Uterus (tissue), 2 donors: ENCODE measurements around the gene CHST8.

Experiments used
- CTCF ChIP-seq, 4 experiments: fragments of 200-600 bp in 2 of 4; fragments of 450-650 bp in 2 of 4; sonication (generic) in 2 of 4; IDR thresholded peaks; one replicate each; pipeline ENCODE4 v1.5.1; 2016 to 2019; ENCODE audit warnings: antibody characterized with exemption in 4 of 4, mild to moderate bottlenecking in 2 of 4, moderate library complexity in 1 of 4
- POLR2A ChIP-seq, 2 donors: fragments of 450-650 bp; IDR thresholded peaks; one replicate each; pipeline ENCODE4 v1.6.1; 2016; ENCODE audit warnings: antibody characterized with exemption in 2 of 2, mild to moderate bottlenecking in 1 of 2, moderate library complexity in 1 of 2

- peak; percentile 99 to 100 (median 100) for TF ChIP-seq CTCF (IDR thresholded peaks at IDR 0.05)
- TF ChIP-seq POLR2A (IDR thresholded peaks at IDR 0.05) = peak in 1 of 2 donors; percentile 50
These were observed 156.5 kb downstream of the CHST8 start for GRCh38 chr19:33778089-33778791.
